CD4-positive, alpha-beta T cell treated with Interleukin-6 for 4 hours (primary cell): Measurements from ENCODE around the gene TMEM238L.

Experiments used
- DNase-seq: peaks from one replicate; pipeline ENCODE4 v3.0.0-alpha.2; 2020; ENCODE audit warnings: mixed read lengths

The TMEM238L gene

GRCh38 chr17:10772425-10773380 lies 31.2 kb downstream of the TMEM238L start:
- DNase-seq = peak; percentile 38

GRCh38 chr17:10771148-10771547 lies 32.8 kb downstream of the TMEM238L start:
- DNase-seq = no peak

GRCh38 chr17:10769840-10770239 lies 34.1 kb downstream of the TMEM238L start:
- no peak for DNase-seq

- no peak for DNase-seq
Measured at GRCh38 chr17:10768750-10769251, 35.1 kb downstream of the TMEM238L start.

- no peak for DNase-seq
Measured at GRCh38 chr17:10767232-10767631, 36.7 kb downstream of the TMEM238L start.

GRCh38 chr17:10762037-10762436 lies 41.9 kb downstream of the TMEM238L start:
- DNase-seq = no peak

GRCh38 chr17:10761281-10761680 lies 42.6 kb downstream of the TMEM238L start:
- DNase-seq = no peak

DNA sequence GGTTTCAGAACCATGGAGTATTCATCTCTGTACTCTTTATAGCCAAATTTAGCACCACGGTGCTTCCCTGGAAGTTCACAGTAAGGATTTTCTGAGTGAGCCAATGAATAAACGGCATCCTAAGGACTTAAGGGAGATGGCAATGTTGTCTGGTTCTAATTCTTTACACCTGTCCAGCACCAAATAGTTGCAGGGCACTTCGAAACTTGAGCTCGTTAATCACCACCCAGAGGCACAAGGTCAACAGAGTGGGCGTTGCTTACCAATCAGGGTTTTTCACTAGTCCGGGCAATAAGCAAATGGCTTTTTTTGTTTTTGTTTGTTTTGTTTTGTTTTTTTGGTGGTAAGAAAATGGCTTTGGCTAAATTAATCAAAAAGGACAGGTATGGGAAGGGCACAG lies 45.8 kb downstream of the TMEM238L start:
- DNase-seq = no peak

GRCh38 chr17:10757647-10758046 lies 46.3 kb downstream of the TMEM238L start:
- no peak for DNase-seq

DNA sequence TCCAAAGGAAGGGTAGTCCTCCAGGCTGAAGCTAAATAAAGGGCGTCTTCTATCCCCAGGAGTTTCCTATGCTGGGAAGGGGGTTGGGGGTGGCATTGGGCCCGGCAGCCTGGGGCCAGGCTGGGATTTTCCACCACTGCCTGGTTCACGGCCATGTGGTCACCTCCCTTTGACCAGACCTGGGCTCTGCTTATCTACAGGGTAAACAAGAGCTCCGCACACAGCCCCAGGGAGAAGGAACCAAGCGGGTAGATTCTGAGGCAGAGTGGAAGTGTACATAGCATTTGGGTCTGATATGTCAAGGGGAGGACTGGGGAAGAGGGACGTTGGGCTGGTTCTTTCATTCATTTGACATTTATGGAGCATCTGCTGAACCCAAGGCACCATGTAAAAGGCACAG lies 46.8 kb downstream of the TMEM238L start:
- DNase-seq = no peak

DNA sequence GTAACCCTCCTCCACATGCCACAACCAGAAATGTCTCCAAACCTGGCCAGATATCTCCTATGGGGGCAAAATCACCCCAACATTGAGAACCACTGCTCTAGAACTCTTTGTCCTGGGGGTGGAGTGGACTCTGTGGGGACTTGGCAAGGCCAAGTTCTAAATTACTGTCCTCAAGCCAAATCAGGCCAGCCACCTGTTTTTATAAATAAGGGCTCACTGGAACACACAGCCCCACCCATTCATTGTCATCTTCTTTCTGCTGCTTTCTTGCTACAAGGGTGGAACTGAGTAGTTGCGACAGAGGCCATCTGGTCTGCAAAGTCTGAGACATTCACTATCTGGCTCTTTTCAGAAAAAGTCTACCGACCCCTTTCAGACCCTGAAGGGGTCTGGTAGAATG lies 47.3 kb downstream of the TMEM238L start:
- no peak for DNase-seq

DNA sequence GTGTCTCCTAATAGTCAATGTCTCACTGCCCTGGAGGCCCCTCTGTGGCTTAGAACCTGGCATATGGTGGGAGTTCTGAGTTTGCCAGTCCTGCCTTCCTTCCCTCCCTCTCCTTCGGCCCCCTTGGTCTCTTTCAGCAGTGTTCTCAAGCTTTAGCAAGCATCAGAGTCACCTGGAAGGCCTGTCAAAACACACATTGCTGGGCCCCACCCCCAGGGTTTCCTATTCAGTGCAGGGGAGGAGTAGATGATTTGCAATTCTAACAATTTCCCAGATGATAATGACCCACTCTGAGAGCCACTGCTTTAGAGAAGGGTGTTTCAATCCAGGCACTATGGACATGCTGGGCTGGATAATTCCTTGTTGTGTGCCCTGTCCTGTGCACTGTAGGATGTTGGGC lies 47.7 kb downstream of the TMEM238L start:
- no peak for DNase-seq

GRCh38 chr17:10755592-10756127 lies 48.2 kb downstream of the TMEM238L start:
- no peak for DNase-seq

DNA sequence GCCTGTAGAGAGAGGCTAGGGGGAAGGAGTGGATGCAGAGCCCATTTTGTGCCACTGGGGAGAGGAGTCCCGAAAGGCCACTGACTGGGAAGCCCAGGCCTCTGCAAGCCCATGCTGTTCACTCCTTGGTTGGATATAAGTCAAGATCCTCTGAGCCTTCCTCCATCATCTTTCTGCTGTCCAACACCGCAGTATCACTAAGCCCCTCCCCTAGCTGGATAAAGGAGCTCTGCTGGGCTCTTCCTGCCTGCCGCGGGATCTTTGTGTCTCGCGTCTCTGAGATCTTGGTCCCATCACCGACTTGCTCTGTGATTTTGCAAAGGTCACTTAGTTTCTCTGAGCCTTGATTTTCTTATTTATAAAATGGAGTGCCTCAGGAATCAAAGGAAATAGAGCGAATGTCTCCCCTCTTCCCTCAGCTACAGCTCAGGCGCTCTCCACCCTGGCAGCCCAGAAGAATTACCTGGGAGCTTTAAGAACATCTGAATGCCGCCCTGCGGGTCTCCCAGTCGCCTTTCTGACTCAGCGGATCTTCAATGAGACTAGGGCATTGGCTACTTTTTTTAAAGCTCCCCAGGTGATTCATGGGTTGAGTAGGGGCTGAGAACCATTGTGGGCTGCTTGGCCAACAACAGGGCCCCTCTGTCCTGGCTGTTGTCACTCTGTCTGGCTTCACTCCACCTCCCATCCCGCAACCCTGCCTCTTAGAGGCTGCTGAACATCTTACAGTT lies 48.9 kb downstream of the TMEM238L start:
- no peak for DNase-seq

DNA sequence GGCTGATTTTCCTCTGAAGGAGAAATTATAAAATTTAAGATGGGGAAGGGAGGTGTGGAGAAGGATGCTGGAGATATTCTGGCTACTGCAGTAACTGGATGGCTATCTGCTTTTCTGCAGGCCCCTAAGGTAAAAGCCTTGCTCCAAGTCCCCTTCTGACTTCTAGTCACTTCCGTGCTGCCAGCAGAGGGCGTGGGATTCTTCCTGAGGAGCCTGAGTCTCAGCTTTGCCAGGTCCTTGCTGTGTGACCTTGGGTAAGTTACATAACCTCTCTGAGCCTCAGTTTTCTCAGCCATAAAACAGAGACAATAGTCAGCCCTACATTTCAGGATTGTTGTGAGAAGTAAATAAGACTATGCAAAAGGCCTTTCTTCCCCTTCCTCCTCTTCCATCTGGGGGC lies 49.8 kb downstream of the TMEM238L start:
- DNase-seq = peak; percentile 26

DNA sequence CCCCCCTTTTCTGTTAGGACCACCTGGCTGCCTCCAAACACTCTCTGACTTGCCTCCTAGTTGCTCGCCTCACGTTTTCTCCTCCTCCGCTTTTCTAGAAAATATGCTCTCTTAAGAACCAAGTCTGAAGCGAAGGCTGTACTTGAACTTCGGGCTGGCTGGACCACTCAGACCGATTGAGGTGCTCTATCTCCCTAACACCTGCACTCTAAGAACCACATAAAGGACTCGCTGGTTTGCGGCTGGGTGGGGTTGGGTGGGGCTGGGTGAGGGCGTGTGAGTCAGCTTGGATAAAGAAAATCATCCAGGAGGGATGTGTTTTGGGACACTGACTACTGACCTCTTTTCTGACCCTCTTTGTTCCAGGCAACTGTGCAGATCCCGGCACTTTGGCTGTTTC lies 51.2 kb downstream of the TMEM238L start:
- no peak for DNase-seq

- no peak for DNase-seq
Measured at GRCh38 chr17:10751563-10751962, 52.3 kb downstream of the TMEM238L start.

DNA sequence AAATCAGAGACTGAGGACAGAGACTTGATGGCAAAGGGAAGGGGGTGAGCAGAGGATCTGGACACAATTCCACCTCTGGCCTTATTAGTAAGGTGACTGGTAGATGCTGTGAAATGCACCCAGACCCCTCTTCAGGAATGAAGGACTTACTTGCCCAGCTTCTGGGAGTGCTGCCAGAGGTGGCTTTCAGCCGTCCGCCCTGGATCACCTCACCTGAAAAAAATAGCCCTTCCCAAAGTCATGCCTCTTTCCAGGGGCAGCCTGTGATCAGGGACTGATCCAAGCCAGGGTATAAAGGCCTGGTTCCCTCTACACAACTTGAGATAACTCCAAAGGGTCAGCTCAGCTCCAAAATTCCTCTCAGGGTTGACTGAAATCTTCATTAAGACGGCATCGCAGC lies 53.7 kb downstream of the TMEM238L start:
- DNase-seq = no peak

- DNase-seq = no peak
Measured at GRCh38 chr17:10748531-10749181, 55.2 kb downstream of the TMEM238L start.

DNA sequence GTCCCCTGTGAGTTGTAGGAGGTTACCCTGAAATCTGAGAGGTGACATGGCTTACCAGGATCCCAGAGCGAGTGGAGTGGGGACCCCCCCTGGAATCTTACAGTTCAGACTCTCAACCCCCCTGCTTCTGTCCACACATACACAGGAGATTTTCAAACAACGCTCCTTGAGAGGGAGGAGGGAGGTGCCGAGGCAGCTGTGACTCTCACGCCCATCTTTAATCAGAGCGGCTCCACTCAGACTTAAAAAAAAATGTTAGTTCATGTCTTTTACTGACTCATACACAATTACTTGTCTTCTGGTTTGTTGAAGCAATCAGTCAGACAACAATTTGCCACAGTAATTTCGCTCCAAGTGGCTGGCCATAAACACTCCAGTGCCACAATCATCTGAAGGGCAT lies 58.7 kb downstream of the TMEM238L start:
- no peak for DNase-seq
